Left renal cortex interstitium (tissue), 4 donors: Measurements from ENCODE around the gene CST8. TPM values are rescaled to one million over a fixed set of nuclear protein-coding genes. Genes with fewer than 3 reads are reported as not detected.
"Not testable (repeated sequence)": the region's sequence is repeated elsewhere in the genome, so short reads cannot be mapped to it uniquely, and the experiment has no call there.

Source experiments
- DNase-seq, 4 donors: peaks; one replicate each; pipeline ENCODE4 v3.0.0-alpha.2; 2013; ENCODE audit warnings: low read depth in 4 of 4, low spot score in 2 of 4, missing footprints in 1 of 4
- polyA plus RNA-seq, 4 donors: library from polyadenylated mRNA; unstranded; fragments of 120-200 nt; gene quantifications; one replicate each; pipeline ENCODE4 v1.2.1, GENCODE V29; 2013; ENCODE audit not compliant: insufficient read length in 4 of 4

CST8 gene
- not detected for polyA plus RNA-seq

DNA sequence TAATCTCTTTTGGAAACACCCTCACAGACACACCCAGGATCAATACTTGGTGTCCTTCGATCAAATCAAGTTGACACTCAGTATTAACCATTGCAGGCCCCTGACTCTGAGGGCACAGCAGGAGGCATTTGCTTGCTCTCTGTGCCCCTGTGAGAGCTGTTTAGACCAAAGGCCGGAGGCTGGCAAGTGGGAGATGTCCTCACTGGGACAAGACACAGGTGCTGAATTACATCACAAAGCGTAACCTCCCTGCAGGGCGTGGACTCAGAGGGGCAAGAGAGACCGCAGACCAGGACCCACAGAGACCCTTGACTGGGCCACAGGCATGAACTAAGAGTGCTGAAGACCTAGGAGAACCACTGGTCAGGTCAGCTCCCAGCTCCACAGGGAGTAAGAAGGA, at the start of gene CST8:
Gene CST8, plus strand, starts transcription at position 301 of the 400 bp plus-strand sequence. CDS start 551 bp downstream, outside the sequence.
- no peak for DNase-seq

GRCh38 chr20:23441850-23442313, 49.0 kb upstream of the CST8 start:
- peak; percentile 45 to 75 (median 58) for DNase-seq

DNA sequence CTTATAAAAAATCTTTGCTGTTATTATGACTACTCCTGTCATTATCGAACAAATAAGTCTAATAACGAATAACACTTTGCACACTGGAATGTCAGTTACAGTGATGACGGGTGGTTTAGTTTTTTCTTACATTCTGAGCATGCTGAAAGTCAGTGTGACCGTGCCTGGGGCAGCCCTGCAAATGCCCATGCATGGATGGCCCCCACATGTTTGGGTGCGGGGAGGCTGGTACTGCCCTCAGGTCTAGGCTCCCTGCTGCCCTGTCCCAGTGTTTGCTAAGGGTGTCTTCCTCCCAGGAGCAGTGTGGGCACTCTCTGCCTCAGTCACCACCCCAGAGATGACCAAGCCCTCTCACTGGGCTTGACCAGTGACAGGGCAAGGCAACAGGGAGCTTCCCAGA, 48.5 kb upstream of the CST8 start:
- no peak for DNase-seq

DNA sequence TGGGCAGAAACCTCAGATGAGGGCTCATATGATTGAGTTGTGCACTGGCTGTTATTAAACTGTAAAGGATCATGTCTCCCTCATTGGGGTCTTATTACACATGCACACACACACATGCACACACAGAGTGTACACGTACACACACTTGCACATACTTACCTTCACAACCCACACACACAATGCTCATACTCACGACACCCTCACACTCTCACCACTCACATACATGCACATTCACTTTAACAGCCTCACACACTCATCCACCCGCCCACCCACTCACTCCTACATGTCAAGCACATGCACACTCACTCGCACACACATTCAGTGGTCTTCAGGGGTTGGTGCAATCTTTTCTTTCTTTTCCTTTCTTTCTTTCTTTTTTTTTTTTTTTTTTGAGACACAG, 46.1 kb upstream of the CST8 start:
- DNase-seq: no peak

GRCh38 chr20:23445596-23446217, 45.2 kb upstream of the CST8 start:
- no peak for DNase-seq

DNA sequence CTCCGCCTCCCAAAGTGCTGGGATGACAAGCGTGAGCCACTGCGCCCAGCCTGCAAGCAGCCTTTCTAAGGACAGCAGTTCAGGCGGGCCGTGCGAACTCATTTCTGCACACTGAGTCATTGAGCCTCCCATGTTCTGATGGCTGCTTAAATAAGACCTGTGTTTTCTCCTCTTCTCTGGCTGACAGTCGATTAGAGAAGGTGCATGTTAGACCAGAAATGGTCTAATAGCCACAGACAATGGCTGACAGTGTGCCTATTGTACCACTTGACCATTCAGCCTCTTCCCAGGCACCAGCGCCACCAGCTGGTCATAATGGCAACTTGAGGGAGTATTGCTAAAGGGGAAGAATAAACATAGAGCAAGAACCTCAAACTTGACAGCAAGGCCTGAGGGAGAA, 44.4 kb upstream of the CST8 start:
- DNase-seq: no peak

GRCh38 chr20:23448167-23448566, 42.8 kb upstream of the CST8 start:
- DNase-seq: no peak

DNA sequence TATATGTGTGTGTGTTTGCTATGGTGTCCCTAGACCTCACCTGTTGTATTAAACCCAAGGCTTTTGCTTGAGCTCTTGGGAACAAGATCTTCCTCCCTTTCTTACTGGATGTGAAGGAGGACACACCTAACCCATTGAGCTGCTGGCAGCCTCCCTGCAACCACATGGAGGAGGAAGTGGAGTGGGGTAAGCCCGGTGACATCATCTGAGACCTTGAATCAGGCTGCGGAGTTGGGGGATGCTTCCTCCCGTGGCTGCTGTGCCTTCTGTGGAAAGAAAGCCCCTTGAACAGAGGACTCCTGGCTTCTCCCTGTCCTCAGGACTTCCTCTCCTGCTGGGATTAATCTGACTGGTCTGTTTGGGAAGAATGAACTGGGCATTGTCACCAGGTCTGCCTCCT, 41.5 kb upstream of the CST8 start:
- no peak for DNase-seq

GRCh38 chr20:23450877-23451276, 40.0 kb upstream of the CST8 start:
- DNase-seq: no peak

- DNase-seq: no peak
These were observed 38.9 kb upstream of the CST8 start for GRCh38 chr20:23451956-23452487.

DNA sequence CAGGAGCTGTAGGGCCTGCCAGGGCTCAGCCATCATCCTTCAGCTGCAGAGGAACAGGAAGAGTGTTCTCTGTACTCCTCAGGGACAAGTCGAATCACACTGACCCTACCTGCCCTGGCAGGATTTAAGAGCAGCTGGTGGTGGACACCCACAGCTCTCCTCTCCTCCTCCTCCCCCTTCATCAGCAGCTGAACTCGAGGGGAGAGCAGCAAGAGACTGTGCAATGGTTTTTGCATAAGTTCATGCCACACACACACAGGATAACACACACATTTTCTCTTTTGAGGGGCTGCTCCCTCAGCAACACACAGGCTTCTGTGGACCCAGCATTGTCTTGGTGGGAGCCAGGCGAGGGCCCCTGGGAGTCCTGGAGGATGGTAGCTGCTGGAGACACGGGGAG, 38.1 kb upstream of the CST8 start, which contains the start of gene CST11:
Gene CST11, minus strand, starts transcription at position 101 of the 400 bp plus-strand sequence. Its CDS starts 65 bp downstream, at position 36.
- DNase-seq: no peak

DNA sequence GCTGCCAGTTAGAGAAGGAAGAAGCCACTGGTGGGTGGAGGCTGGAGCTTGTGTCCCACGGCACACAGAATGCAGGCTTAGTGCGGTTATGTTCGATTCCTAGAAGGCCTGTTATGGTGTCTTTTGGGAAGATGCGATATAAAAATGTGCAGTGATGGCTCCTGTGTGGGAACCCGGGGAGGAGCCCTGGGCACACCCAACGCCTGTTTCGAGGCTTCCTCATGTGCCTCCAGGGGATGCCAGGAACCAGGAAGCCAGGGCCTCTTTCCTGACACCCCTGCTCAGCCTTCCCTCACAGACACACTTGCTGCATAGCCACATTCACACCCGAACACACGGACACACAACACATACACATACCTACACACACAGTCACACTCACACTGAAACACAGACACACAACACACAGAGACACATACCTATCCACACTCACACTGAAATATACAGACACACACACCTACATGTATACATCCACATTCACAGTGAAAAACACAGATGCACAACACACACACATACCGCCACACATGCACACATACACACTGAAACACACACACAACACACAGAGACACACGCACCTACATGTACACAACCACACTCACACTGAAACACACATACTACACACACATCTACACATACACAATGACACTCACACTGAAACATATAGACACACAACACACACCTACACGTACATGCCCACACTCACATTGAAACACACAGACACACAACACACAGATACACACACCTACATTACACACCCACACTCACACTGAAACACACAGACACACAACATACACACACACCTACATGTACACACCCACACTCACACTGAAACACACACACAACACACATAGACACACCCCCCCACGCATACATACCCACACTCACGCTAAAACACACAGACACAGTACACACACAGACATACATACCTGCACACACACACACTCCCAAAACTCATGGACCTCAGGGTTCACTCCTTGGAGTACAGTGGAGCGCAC, 37.1 kb upstream of the CST8 start:
- no peak for DNase-seq

DNA sequence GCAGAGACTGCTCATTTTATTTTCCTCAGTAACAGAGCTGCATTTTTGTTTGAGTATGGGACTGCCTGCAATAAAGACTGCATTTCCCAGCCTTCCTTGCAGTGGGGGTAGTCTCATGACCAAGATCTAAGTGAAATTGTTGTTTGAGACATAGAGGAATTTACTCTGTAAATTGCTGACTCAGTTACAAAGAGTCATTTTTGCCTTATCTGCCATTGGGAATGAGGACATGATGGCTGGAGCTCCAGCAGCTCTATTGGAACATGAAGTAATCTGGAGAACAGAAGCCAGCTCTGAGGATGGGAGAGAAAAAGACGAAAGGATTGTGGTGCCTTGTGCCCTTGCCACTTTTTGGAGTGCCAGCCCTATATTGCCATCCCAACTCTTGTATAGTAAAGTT, 36.1 kb upstream of the CST8 start:
- DNase-seq: no peak

DNA sequence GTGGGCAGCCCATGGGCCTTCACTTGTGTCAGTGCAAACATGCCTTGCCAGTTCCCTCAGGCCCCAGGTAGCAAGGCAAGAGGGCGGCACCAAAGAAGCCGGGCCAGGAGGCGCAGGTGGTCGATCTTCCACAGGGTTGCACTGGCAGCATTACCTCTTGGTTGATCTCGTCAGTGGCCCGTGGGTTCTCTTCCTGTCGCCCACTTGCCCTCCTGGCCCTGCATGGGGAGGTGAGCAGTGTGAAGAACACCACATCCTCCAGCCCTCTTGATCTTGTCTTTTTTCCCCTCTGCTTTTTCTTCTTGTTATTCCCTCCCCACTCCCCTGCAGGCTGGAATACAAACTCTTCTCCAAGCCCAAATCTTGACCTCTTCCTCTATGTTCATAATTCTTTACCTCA, 35.3 kb upstream of the CST8 start:
- DNase-seq: no peak

DNA sequence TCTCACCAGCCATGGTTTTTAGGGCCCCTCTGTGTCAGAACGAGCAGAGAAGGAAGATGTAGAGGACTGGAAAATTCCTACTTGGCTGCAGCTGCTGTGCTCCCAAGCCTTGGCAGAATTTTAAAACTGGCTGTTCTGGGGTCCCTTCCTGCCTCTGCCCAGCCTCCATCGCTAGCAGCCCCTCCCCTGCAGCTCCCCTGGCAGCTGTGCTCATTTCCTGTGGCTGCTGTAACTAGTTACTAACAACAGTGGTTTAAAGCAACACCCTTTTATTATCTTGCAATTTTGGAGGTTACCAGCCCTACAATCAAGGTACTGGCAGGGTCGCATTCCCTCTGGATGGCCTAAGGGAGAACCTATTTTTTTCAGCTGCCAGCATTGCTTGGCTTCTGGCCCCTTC, 34.5 kb upstream of the CST8 start:
- no peak for DNase-seq

DNA sequence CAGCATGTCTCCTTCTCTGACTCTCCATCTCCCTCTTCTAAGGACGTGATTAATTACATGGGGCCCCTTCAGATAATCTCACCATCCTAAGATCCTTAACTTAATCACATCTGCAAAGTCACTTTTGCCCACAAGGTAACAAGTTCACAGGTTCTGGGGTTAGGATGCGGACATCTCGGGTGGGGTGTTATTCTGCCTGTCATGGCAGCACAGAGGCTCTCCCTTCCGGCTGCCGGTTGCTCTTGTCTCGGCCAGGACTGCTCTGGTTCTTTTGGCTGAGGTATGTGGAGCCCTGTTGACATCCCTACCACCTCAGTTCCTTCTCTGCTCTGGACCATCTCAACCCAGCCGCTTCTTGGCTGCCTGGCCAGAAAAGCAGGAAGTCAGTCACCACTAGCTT, 34.0 kb upstream of the CST8 start:
- no peak for DNase-seq

GRCh38 chr20:23459461-23460150, 31.3 kb upstream of the CST8 start:
- DNase-seq: no peak

DNA sequence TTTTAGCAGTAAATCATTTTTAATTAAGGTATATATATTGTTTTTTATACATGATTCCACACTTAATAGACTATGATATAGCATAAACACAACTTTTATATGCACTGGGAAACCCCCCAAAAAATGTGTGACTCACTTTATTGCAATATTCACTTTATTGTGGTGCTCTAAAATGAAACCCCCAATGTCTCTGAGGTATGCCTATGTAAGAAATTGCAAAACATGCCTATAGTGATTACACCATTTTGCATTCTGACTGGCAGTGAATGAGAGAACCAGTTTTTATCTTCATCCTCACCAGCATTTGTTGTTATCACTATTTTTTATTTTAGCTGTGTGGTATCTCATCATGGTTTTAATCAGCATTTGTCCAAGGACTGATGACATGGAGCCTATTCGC, 29.7 kb upstream of the CST8 start:
- DNase-seq: no peak

DNA sequence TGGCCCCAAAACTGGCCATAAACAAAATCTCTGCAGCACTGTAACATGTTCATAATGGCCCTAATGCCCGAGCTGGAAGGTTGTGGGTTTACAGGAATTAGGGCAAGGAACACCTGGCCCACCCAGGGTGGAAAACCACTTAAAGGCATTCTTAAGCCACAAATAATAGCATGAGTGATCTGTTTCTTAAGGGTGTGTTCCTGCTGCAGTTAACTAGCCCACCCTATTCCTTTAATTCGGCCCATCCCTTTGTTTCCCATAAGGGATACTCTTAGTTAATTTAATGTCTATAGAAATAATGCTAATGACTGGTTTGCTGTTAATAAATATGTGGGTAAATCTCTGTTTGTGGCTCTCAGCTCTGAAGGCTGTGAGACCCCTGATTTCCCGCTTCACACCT, 24.0 kb upstream of the CST8 start:
- DNase-seq: not testable (repeated sequence)

DNA sequence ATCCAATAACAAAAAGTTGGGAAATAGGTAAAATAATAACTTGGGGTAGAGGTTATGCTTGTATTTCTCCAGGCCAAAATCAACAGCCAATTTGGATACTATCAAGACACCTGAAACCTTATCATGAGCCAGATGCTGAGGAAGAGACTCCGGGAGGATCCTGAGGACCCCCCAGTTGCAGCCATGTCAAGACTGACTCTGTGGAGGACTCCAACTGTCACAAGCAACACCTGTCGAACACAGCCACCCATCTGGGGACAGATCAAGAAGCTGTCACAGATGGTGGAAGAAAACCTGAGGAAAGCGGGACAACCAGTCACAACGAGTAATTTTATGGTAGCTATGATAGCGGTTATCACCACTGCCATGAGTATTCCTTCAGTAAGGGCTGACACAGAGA, 18.6 kb upstream of the CST8 start:
- not testable (repeated sequence) for DNase-seq

GRCh38 chr20:23473293-23473692, 17.6 kb upstream of the CST8 start:
- not testable (repeated sequence) for DNase-seq
